ENCODE results near the gene BRAF. TPM values are rescaled to one million over a fixed set of nuclear protein-coding genes. Genes with fewer than 3 reads are reported as not detected.

Gene BRAF
- total RNA-seq, 4 donors from 2014 or later, result 20.9 to 51.8 (median 34.8) TPM

DNA sequence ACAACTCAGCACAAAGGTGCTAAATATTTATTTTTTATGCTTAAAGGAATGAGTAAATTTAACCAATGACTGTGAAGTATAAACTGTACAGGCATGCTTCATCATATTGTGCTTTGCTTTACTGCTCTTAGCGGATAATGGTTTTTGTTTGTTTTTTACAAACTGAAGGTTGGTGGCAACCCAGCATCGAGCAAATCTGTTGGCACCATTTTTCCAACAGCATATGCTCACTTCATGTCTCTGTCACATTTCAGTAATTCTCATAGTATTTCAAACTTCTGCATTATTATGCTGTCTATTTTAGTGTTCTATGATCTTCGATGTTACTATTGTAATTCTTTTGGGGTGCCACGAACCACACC lies 22.8 kb downstream of the BRAF start:
- in situ Hi-C loops (cut with MboI; ENCODE audit: low pct_ligation_motif_present in 1 of 4, low pct_unique_long_range_greater_than_20kb in 1 of 4, low sequenced_read_pairs in 3 of 4) (no loop called here), intact Hi-C loops (cut with DNase I; ENCODE audit: low total_unique reads) (no loop called here)
- TF ChIP-seq POLR2AphosphoS5 (IDR thresholded peaks at IDR 0.05), result no peak
- no peak for TF ChIP-seq POLR2A (IDR thresholded peaks at IDR 0.05)
- TF ChIP-seq, protein P1, sequence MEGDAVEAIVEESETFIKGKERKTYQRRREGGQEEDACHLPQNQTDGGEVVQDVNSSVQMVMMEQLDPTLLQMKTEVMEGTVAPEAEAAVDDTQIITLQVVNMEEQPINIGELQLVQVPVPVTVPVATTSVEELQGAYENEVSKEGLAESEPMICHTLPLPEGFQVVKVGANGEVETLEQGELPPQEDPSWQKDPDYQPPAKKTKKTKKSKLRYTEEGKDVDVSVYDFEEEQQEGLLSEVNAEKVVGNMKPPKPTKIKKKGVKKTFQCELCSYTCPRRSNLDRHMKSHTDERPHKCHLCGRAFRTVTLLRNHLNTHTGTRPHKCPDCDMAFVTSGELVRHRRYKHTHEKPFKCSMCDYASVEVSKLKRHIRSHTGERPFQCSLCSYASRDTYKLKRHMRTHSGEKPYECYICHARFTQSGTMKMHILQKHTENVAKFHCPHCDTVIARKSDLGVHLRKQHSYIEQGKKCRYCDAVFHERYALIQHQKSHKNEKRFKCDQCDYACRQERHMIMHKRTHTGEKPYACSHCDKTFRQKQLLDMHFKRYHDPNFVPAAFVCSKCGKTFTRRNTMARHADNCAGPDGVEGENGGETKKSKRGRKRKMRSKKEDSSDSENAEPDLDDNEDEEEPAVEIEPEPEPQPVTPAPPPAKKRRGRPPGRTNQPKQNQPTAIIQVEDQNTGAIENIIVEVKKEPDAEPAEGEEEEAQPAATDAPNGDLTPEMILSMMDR (IDR thresholded peaks at IDR 0.05), result no peak
- TF ChIP-seq EP300 (IDR thresholded peaks at IDR 0.05; ENCODE audit: low read depth), result no peak
- Histone ChIP-seq H3K27ac (no peak overlapping the region), H3K4me1 (no peaks in the 10 kb centered on the region), H3K4me3 (no peak overlapping the region), H3K27me3 (no peaks in the 10 kb centered on the region), H3K36me3 (no peaks in the 10 kb centered on the region), H3K9me3 (no peaks in the 10 kb centered on the region)
- 80 to 93% methylated on average over 4 of the region's 4 CpGs for WGBS, 2 donors (ENCODE audit: low coverage in 1 of 2)
- DNase-seq, result no peak

DNA sequence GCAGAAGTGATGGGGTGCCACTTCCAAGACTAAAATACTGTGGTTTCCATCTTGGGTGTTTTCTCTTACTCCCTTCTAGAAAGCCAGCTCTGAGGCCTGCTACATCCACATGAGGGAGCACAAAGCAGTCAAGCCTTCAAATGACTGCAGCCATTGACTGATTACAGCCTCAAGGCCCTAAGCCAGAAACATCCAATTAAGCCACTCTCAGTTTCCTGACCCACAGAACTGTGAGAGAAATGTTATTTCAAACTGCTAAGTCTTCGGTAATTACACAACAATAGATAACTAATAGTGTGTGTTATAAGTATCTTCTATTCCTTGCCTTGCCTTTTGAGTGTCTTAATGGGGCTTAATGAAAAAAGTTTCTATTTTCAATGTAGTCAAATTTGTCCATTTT lies 24.8 kb downstream of the BRAF start:
- Histone ChIP-seq H3K36me3 (no peaks in the 10 kb centered on the region), H3K4me3 (no peak overlapping the region), H3K9me3 (no peaks in the 10 kb centered on the region), H3K27me3 (no peaks in the 10 kb centered on the region), H3K4me1 (no peaks in the 10 kb centered on the region), H3K27ac (no peak overlapping the region)
- WGBS, 2 donors (ENCODE audit: low coverage in 1 of 2), result 70 to 93% methylated on average over 1 of the region's 1 CpG
- intact Hi-C loops (cut with DNase I; ENCODE audit: low total_unique reads), result no loop called here
- TF ChIP-seq POLR2A (IDR thresholded peaks at IDR 0.05) (no peak), EP300 (IDR thresholded peaks at IDR 0.05; ENCODE audit: low read depth) (no peak), POLR2AphosphoS5 (IDR thresholded peaks at IDR 0.05) (no peak)
- TF ChIP-seq, protein P1 (IDR thresholded peaks at IDR 0.05), result no peak
- DNase-seq, result no peak
- in situ Hi-C loops (cut with MboI; ENCODE audit: low pct_ligation_motif_present in 1 of 4, low pct_unique_long_range_greater_than_20kb in 1 of 4, low sequenced_read_pairs in 3 of 4), result no loop called here

- Histone ChIP-seq H3K36me3 (no peaks in the 10 kb centered on the region), H3K27me3 (no peaks in the 10 kb centered on the region), H3K4me1 (peaks cover 0 to 4% (median 1%) of the 10 kb centered on the region in 4 donors), H3K9me3 (no peaks in the 10 kb centered on the region), H3K4me3 (no peak overlapping the region), H3K27ac (no peak overlapping the region)
- TF ChIP-seq, protein P1 (IDR thresholded peaks at IDR 0.05), result no peak
- no peak for TF ChIP-seq POLR2AphosphoS5 (IDR thresholded peaks at IDR 0.05)
- no peak for TF ChIP-seq EP300 (IDR thresholded peaks at IDR 0.05; ENCODE audit: low read depth)
- TF ChIP-seq POLR2A (IDR thresholded peaks at IDR 0.05), result no peak
- 71 to 73% methylated on average over 3 of the region's 3 CpGs for WGBS, 2 donors (ENCODE audit: low coverage in 1 of 2)
- intact Hi-C loops (cut with DNase I; ENCODE audit: low total_unique reads) (no loop called here), in situ Hi-C loops (cut with MboI; ENCODE audit: low pct_ligation_motif_present in 1 of 4, low pct_unique_long_range_greater_than_20kb in 1 of 4, low sequenced_read_pairs in 3 of 4) (no loop called here)
- no peak for DNase-seq
Measured at GRCh38 chr7:140898786-140899536, 25.8 kb downstream of the BRAF start.

GRCh38 chr7:140896996-140897395 lies 27.7 kb downstream of the BRAF start:
- H3K27ac ChIP-seq, result no peak overlapping the region
- TF ChIP-seq POLR2A (IDR thresholded peaks at IDR 0.05) (no peak), EP300 (IDR thresholded peaks at IDR 0.05; ENCODE audit: low read depth) (no peak), POLR2AphosphoS5 (IDR thresholded peaks at IDR 0.05) (no peak)
- TF ChIP-seq, protein P1 (IDR thresholded peaks at IDR 0.05), result no peak
- H3K9me3 ChIP-seq, result no peaks in the 10 kb centered on the region
- in situ Hi-C loops (cut with MboI; ENCODE audit: low pct_ligation_motif_present in 1 of 4, low pct_unique_long_range_greater_than_20kb in 1 of 4, low sequenced_read_pairs in 3 of 4) (no loop called here), intact Hi-C loops (cut with DNase I; ENCODE audit: low total_unique reads) (no loop called here)
- no peak for DNase-seq
- H3K27me3 ChIP-seq, result no peaks in the 10 kb centered on the region
- peaks cover 0 to 16% (median 4%) of the 10 kb centered on the region in 4 donors for H3K4me1 ChIP-seq
- WGBS, 2 donors (ENCODE audit: low coverage in 1 of 2), result 92 to 96% methylated on average over 3 of the region's 3 CpGs
- no peak overlapping the region for H3K4me3 ChIP-seq
- H3K36me3 ChIP-seq, result no peaks in the 10 kb centered on the region

Measured in transverse colon (tissue), 4 donors.